ENCODE measurements around the gene CLN3.
"Not testable (repeated sequence)": the region's sequence is repeated elsewhere in the genome, so short reads cannot be mapped to it uniquely, and the experiment has no call there.

The CLN3 gene

DNA sequence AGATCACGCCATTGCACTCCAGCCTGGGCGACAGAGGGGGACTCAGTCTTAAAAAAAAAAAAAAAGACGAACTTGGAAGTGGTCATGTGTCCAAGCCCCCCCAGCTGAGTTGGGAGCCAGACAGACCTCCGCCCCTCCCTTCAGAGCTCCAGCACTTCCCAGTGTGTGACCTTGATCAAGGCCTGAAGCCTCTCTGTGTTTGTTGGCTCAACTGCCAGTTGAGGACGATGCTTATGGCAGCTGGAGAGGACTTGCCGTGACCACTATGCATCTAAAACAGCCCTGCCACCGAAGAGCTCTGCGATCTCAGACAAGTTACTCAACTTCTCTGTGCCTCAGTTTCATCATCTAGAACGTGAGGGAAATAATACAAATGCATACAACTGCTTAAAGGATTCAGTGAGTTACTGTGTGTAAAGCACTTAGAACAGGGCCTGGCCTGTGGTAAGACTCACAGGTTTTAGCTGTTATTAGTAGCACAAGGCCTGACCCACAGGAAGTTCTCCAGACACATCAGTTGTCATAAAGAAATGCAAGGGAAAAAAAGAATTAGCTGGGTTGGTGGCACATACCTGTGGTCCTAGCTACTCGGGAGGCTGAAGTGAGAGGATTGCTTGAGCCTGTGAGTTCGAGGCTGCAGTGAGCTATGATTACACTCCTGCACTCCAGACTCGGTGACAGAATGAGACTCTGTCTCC is 21.8 kb upstream of the CLN3 start:
- peak; percentile 51 for DNase-seq

GRCh38 chr16:28511801-28512789 is 20.2 kb upstream of the CLN3 start:
- no peak for DNase-seq

DNA sequence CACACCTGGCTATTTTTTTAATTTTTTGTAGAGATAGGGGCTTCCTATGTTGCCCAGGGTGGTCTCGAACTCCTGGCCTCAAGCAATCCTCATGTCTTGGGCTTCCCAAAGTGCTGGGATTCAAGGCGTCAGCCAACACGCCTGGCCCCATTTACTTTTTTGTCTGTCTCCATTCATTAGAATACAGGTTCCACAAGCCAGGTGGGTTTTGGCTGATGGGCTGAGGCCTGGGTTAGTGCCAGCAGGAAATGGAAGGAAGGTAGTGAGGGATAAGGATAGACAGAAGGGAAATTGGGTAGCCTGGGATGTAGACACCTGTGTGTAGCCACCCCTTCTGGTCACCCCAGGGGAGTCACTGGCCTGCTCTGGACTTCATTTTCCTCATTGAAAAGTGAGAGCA is 19.2 kb upstream of the CLN3 start:
- no peak for DNase-seq

DNA sequence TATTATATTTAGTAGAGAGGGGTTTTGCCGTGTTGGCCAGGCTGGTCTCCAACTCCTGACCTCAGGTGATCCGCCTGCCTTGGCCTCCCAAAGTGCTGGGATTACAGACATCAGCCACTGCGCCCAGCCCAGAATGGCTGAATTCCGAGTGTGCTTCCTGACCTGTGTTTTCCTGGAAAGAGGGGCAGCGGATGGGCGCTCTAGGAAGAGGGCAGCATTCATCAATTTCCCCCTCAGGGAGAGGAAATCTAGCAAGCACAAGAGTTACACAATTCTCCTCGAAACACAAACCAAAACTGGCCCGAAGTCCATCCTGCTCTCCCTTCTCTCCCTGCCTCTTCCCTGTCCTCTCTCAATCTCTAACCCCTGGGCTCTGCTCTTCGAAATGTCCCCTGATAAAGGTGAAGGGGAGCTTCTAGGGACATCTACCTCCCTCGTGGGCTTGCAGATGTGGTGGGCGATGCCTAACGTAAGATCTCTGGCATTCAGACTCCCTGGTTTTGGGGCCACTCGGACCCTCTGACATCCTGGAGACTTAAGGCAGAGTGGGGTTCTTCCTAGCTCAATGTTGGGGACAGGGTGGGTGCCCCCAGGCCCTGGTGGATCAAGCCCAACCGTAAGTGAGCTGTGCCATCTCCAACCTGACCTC is 13.7 kb upstream of the CLN3 start:
- no peak for DNase-seq

- no peak for DNase-seq
Observed at GRCh38 chr16:28504707-28505404, 13.0 kb upstream of the CLN3 start.

DNA sequence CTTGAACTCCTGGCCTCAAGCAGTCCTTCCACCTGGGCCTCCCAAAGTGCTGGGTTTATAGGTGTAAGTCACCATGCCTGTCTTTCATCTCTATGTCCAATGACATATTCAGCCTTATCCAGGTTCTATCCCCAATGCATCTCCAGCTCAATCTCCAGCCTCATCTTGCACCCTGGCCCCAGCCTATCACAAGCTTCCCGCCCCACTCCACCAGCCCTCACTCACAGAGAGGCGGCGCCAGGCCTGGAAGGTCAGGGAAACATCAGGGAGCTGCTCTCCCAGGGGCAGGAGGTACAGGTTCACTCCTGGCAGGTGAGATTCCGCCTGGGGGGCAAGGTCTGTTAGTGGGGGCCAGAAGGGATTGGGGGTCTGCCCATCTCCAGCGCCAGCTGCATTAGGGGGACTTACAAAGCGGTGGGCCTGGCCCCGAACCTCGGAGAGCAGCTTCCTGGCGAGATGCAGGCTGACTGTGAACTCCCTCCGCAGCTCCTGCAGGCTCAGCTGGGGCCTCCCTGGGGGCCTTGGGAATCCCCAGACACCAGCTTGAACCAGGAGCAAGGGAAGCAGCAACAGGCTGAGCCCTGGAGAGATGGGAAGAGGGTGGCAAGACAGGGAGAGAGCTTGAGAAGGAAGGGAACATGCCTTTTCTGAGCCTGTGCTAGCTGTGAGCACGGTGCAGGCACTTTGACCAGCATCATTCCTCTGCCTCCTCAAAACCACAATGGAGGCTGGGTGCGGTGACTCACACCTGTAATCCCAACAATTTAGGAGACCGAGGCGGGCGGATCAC is 11.8 kb upstream of the CLN3 start:
- DNase-seq, result no peak

DNA sequence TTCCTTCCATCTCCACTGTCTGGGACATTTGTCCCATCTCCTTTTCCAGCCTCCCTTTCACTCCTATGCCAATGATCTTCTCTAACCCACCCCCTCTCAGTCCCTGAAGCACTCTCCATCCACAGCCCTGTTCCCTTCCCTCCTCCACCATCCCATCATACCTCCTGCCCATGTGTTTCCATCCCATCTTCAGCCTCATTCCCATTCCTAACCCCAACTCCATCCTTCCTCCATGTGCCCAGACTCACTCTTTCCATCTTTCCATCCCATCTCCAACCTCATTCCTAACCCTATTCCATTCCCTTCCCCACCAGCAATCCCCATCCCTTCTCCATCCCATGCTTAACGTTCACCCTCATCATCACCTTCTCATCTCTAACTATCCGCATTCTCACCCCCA is 10.4 kb upstream of the CLN3 start:
- no peak for DNase-seq

DNA sequence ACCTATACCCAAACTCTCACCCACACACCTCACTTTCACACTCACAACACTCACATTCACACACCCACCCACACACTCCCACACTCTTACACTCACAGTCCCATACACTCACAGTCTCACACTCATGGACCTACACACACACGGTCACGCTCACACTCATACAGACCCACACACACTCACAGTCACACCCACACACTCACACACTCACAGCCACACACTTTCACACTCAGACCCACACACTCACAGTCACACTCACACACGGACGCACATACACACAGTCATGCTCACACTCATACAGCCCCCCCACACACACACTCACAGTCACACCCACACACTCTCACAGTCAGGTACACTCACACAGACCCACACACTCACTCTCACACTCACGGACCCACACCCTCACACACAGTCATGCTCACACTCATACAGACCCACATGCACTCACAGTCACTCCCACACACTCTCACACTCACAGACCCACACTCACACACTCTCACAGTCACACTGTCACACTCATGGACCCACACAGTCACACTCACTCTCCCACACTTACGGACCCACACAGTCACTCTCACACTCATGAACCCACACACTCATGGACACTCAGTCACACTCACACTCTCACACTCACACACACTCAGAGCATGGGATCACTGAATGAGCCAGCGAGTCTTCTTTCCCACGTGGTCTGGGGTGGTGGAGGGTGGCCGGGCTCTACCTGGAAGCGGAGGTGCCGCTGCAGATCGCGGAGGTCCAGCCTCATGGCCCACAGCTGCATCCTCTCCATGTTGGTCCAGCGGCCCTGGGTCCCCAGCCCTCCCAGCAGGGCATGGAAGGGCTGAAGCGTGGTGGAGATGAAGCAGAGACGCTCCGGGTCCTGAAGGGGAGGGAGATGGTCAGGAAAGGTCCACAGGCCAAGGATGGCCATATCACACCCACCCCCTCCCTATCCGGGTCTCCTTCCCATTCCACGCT is 9.7 kb upstream of the CLN3 start:
- no peak for DNase-seq

GRCh38 chr16:28500476-28501180 is 8.8 kb upstream of the CLN3 start:
- DNase-seq, result not testable (repeated sequence)

DNA sequence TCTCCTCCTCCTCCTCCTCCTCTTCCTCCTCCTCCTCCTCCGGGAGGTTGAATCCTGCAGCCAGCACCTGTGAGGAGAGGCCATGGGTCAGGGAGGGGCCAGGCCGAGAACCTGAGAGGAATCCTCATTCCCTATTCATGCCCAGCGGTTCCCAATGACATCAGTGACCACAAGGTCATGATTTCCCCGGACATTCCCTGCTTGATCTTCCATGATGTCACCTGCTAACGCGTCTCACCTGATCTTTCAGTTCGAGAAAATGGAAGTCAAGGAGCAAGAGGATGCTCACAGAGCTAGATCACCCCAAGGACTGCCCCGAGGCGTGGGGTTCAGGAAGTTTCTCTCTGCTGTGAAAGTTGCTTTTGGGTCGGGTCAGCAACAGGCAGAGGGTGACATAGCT is 8.0 kb upstream of the CLN3 start:
- DNase-seq, result no peak

- DNase-seq, result no peak
Observed at GRCh38 chr16:28498666-28499381, 7.0 kb upstream of the CLN3 start.

DNA sequence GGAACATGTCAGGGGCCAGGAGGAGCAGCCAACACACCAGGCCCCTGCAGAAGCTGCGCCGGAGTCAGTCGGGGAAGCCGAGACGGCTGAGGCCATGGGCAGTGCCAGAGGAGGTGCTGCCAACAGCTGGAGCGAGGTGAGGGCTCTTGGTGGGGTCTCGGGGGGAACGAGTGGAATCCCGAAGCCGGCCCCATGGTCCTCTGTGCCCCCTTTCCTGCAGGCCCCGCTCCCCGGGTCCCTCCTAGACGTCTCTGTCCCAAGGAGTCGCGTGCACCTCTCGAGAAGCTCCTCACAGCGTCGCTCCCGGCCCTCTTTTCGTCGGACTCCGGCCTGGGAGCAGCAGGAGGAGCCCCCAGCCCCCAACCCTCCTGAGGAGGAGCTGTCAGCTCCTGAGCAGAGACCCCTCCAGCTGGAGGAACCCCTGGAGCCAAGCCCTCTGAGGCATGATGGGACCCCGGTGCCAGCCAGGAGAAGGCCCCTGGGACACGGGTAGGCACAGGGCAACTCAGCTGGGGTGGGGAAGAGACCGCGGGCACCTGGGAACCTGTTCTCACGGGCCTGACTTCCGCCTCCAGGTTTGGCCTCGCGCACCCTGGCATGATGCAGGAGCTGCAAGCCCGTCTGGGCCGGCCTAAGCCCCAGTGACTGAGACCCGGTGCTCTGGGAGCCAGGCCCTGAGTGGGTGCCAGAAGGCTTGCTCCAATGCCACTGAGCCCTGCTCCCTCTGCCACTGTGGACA is 6.2 kb upstream of the CLN3 start:
- DNase-seq, result no peak

DNA sequence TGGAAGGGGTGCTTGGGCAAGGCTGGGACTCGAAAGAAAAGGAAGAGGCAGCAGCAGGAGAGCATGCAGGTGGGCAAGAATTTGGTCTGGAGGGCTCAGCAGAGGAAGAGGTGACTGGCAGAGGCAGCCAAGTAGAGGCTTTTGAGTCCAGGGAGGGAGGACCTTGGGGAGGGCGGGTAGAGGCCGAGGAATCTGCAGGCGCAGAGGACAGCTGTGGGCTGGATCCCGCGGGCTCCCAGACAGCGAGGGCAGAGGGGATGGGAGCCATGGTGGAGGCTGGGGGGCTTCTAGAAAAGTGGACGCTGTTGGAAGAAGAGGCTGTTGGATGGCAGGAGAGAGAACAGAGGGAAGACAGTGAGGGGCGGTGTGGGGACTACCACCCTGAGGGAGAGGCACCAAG is 5.5 kb upstream of the CLN3 start:
- DNase-seq, result no peak

DNA sequence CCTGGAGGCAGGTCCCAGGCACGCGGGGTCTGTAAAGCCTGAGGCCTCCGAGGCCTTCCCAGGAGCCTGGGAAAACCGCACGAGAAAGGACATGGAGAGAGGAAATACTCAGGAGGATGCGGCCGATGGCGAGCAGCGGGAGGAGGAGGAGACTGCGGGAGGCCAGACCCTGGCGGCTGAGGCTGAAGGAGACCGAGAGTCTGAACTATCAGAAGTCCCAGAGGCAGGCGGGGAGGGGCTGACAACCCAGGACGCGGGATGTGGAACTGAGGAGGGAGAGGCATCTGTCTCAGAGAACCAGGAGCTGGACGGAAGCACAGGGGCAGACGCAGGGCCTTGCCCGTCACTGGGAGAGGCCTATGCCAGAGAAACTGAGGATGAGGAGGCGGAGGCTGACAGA is 5.0 kb upstream of the CLN3 start:
- no peak for DNase-seq

GRCh38 chr16:28495795-28496749 is 4.2 kb upstream of the CLN3 start:
- DNase-seq, result no peak

DNA sequence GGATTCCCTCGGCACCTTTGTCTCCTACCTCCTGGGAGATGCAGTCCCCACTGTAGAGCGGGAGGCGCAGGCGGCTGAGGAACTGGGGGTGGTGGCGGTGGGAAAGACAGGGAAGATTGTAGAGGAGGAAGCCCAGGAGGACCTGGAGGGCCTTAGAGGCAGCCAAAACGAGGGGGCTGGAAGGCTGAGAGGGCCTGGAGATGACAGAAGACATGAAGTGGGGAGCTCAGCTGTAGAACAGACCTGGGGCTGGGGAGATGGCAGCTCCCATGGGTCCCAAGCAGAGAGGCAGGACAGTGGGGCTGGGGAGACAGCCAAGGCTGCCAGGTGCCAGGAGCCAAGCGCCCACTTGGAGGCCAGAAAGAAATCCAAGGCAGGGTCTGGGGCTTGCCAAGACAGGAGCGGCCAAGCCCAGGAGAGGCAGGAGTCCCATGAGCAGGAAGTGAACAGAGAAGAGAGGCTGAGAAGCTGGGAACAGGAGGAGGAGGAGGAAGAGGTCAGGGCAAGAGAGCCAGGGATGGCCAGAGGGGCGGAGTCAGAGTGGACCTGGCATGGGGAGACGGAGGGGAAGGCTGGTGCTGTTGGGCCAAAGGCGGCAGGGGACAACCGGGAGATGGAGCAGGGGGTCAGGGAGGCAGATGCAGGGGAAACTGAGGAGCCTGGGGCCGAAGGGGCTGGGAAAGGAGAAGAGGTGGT is 3.4 kb upstream of the CLN3 start:
- no peak for DNase-seq

All from fibroblast of upper back skin (primary cell).